GM12872 (cell line): ENCODE results near the gene TCF19.

Experiments used
- TF ChIP-seq, protein P1 (sequence below): IDR thresholded peaks from 3 replicates; pipeline ENCODE4 v1.5.1; 2011; ENCODE audit warnings: low read depth, mild to moderate bottlenecking, low read length, moderate library complexity; ENCODE audit not compliant: insufficient read depth

Gene TCF19

DNA sequence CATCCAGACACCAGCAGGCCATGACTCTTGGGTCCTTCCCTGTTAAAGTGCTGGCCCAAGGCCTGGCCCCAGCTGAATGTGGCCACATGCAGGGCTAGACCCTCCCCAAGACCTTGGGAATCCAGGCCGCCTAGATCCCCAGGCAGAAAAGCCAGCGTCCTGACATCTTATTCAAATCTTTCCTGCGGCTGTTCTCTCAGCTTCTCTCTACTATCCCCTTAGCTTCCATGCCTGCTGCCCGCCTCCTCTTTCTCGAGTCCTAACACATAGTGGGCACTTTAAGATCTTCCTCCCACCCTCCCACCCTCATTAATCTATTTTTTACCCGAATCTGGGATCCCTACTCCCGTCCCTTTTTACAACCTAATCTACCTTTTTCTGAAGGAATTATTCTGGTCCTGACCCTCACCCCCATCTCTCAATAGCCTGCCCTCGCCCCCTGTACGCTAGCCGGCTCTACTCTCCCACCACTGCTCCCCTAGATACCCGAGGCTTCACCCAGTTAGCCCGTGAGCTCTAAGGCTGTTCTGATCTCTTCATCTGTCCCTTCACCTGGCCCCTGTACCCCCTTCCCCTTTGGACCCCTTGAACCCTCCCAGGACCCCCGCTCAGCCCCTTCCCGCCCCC lies 763 bp upstream of the TCF19 start, which contains the start of gene CCHCR1:
Gene CCHCR1 (minus strand): TSS at position 290 of the 627 bp plus-strand sequence. CDS start 202 bp downstream, at position 88.
- TF ChIP-seq, protein P1, sequence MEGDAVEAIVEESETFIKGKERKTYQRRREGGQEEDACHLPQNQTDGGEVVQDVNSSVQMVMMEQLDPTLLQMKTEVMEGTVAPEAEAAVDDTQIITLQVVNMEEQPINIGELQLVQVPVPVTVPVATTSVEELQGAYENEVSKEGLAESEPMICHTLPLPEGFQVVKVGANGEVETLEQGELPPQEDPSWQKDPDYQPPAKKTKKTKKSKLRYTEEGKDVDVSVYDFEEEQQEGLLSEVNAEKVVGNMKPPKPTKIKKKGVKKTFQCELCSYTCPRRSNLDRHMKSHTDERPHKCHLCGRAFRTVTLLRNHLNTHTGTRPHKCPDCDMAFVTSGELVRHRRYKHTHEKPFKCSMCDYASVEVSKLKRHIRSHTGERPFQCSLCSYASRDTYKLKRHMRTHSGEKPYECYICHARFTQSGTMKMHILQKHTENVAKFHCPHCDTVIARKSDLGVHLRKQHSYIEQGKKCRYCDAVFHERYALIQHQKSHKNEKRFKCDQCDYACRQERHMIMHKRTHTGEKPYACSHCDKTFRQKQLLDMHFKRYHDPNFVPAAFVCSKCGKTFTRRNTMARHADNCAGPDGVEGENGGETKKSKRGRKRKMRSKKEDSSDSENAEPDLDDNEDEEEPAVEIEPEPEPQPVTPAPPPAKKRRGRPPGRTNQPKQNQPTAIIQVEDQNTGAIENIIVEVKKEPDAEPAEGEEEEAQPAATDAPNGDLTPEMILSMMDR = no peak

DNA sequence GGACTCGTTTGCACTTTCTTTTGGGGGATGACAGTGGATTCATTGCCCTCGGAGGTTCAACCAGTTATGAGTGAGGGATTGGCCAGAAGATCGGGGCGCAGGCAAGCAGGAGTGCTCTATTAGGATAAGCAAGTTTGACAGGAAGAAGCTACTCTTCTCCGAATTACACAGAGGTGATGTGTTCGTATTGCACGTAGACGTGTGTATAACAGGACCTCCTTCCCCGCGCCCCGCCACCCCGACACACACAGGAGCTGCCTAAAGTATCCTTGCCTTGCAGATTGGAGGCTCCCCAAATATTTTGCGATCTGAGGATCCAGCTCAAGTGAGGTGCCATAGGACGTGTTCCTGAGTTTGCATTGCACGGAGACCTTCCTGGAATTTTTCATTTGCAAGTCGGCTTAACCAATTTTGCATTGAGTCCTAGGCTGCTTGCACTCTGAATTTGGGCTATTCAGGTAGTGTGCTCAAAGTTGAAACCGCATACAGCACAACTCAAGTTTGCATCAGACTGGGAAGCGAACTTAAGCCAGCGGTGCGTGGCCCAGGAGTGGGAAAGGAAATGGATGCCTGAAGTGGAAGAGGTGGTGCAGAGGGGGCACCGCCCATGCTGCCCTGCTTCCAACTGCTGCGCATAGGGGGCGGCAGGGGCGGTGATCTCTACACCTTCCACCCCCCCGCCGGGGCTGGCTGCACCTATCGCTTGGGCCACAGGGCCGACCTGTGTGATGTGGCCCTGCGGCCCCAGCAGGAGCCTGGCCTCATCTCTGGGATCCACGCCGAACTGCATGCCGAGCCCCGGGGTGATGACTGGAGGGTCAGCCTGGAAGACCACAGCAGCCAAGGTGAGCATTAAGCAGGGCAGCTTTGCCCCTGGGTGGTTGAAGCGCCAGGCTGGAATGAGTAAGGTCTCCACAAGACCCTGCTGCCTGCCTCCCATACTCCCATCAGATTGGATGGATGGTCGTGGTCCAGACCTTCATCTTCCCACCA lies 770 bp downstream of the TCF19 start:
- TF ChIP-seq, protein P1 = peak; percentile 42

DNA sequence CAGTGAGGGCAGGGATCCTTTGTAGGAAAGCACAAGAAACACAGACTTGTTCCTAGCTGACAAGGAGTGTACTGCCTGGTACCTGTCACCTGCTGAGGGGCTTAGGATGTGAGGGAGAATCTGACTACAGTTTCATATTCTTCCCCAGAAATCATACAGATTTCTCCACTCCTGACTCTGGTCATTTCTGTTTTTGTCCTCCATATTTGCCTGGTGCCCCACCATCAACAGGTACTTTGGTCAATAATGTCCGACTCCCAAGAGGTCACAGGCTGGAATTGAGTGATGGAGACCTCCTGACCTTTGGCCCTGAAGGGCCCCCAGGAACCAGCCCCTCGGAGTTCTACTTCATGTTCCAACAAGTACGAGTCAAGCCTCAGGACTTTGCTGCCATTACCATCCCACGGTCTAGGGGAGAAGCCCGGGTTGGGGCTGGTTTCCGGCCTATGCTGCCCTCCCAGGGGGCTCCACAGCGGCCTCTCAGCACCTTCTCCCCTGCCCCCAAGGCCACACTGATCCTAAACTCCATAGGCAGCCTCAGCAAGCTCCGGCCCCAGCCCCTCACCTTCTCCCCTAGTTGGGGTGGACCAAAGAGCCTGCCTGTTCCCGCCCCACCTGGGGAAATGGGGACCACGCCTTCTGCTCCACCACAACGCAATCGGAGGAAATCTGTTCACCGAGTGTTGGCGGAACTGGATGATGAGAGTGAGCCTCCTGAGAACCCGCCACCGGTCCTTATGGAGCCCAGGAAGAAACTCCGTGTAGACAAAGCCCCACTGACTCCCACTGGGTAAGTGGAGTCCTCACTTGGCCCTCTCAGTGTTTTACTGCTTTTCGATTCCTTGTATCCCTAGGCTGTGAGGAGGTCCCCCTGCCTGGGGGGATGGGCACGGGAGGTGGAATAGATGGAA lies 3.1 kb downstream of the TCF19 start:
- TF ChIP-seq, protein P1 = no peak

DNA sequence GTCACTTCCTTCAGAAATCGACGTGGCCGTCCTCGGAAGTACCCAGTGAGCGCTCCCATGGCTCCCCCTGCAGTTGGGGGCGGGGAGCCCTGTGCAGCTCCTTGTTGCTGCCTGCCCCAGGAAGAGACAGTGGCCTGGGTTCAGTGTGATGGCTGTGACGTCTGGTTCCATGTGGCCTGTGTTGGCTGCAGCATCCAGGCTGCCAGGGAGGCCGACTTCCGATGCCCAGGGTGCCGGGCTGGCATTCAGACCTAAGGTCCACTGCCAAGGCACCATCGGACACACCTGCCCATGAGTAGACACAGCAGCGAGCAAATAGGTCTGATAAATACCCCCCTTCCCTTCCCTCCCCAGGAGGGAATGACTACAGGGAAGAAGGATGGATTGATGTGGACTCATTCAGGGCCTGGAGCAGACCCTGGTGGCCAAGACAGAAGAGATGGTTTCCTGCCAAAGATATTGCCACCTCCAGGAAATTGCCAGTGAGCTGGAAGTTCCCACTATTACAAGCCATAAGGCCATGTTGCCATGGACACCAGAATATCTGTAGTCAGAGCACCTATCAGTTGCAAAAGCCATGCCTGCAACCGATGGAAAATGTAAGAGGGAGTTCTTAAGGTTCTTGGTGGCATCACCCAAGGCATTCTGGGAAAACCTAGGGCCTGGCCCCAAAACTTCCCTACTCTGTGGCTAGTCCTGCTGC lies 4.2 kb downstream of the TCF19 start:
- TF ChIP-seq, protein P1 = no peak

DNA sequence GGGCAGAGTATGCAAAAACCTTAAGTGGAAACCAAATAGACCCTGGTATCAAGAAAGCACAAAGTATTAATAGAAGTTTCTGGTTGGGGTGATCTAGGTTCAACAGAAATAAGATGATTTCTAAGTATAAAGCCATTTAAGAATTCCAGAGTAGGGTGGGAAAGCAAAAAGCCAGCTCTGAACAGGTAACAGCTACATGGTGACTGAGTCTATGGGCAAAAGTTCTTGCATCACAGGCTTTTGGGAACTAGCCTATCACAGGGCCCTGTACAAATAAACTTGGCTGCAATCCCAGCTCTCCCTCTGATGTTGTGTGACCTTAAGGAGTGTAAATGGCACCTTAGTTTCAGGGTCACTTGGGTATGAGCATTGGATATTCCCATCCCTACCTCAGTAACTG lies 5.5 kb downstream of the TCF19 start:
- TF ChIP-seq, protein P1 = no peak

DNA sequence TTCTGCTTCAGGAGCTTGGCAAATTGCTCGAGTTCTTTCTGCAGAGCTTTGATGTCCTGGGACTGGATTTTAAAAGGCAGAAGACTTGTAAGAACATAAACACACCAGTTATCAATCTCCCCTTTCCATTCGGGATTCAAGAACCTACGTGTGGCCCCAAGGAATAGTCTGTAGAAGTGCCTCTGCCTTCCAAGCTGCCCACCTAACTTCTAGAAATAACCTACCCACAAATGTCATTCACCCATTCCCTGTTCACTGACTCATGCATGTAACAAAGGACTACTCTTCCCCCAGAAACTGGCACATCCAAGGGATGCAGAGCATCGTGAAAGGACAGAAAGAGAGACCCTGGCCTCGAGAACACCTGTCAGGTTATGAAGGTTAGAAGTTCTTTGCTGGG lies 7.6 kb downstream of the TCF19 start:
- TF ChIP-seq, protein P1 = no peak
